PFSK-1 (cell line): Measurements from ENCODE around the gene PAQR3.

Experiments used
- FOXP2 ChIP-seq: optimal IDR thresholded peaks from 2 replicates; pipeline ENCODE3; 2011; ENCODE audit warnings: borderline replicate concordance, control low read depth, inconsistent platforms; ENCODE audit not compliant: insufficient read depth; ENCODE audit errors: extremely low read length, extremely low read depth
- POLR2AphosphoS5 ChIP-seq: IDR thresholded peaks from 2 replicates; pipeline ENCODE4 v1.6.1; 2012; ENCODE audit warnings: low read depth, mild to moderate bottlenecking, control low read depth, low read length, moderate library complexity
- SIN3A ChIP-seq: IDR thresholded peaks from 2 replicates; pipeline ENCODE4 v1.6.1; 2012; ENCODE audit warnings: mild to moderate bottlenecking, low read length, moderate library complexity, borderline replicate concordance; ENCODE audit not compliant: insufficient read depth

GRCh38 chr4:78971326-78971725 lies 32.1 kb upstream of the PAQR3 start:
- no peak for TF ChIP-seq FOXP2
- TF ChIP-seq POLR2AphosphoS5 = no peak
- TF ChIP-seq SIN3A = no peak
